Measurements from ENCODE around the gene CENPF.

DNA sequence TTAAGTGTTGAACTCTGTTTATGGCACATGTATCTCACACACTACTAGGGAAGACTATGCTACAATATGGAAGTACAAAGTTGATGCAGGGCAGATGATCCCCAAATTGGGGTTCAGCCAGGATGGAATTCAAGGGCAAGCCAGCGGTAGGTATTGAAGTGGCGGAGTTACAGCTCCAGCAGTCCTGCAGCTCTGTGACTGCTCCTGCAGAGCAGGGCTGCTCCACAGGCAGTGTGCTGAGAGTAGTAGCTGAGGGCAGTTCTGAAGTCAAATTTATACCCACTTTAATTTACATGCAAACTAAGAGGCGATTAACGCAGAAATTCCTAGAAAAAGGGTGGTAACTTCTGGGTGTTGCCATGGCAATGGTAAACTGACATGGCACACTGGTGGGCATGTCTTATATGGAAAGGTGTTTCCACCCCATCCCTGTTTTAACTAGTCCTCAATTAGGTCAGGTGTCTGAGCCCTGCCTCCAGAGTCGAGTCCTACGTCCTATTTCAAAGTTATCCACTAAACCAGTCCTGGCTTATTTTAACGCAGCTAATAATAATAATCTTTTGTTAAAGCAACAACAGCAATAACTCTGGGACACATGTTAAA, 20.6 kb upstream of the CENPF start:
- TF ChIP-seq, protein P1, sequence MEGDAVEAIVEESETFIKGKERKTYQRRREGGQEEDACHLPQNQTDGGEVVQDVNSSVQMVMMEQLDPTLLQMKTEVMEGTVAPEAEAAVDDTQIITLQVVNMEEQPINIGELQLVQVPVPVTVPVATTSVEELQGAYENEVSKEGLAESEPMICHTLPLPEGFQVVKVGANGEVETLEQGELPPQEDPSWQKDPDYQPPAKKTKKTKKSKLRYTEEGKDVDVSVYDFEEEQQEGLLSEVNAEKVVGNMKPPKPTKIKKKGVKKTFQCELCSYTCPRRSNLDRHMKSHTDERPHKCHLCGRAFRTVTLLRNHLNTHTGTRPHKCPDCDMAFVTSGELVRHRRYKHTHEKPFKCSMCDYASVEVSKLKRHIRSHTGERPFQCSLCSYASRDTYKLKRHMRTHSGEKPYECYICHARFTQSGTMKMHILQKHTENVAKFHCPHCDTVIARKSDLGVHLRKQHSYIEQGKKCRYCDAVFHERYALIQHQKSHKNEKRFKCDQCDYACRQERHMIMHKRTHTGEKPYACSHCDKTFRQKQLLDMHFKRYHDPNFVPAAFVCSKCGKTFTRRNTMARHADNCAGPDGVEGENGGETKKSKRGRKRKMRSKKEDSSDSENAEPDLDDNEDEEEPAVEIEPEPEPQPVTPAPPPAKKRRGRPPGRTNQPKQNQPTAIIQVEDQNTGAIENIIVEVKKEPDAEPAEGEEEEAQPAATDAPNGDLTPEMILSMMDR (IDR thresholded peaks at IDR 0.05): no peak
- no peak for TF ChIP-seq POLR2AphosphoS5 (IDR thresholded peaks at IDR 0.05)

All from prostate gland (tissue), 2 donors.